Medulla oblongata (tissue), 1 donor: ENCODE measurements around the gene HAL.

Source experiments
- DNase-seq: peaks from one replicate; pipeline ENCODE4 v3.0.0-alpha.2; 2015; ENCODE audit errors: extremely low spot score

HAL gene

GRCh38 chr12:95940514-95940913 lies 55.6 kb downstream of the HAL start:
- DNase-seq = no peak
